ENCODE results near the gene MITF. TPM values are rescaled to one million over a fixed set of nuclear protein-coding genes. Genes with fewer than 3 reads are reported as not detected.

Gene MITF
- total and polyA plus RNA-seq, 4 donors: 0.91 to 2.9 (median 2.3) TPM

DNA sequence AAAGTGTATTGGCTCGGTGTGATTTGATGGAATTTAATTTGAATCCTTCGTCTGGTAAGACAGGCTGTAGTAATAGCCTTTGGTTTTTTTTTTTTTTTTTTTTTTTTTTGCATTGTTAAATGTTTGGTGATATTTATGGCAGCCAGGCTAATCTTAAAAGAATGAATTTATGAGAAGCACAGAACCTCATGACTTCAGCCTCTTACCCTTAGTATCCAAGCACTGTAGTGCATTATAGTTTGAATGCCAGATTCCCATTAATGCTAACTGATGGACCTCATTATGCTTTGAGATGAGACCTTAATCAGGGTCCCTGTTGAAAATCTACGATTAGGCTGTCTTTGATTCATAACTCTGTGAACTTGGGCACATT lies 149.7 kb downstream of the MITF start:
- Histone ChIP-seq H3K4me1 (ENCODE audit: control insufficient read depth in 4 of 4, insufficient read depth in 4 of 4, low read length in 3 of 4) (no peaks in the 10 kb centered on the region), H3K9ac (ENCODE audit: low read depth in 1 of 2, low read length in 2 of 2) (no peak overlapping the region), H3K4me3 (ENCODE audit: low read depth in 1 of 3, low read length in 3 of 3) (no peak overlapping the region), H3K27ac (ENCODE audit: low read depth in 1 of 2, low read length in 2 of 2) (no peak overlapping the region), H3K36me3 (ENCODE audit: control insufficient read depth in 4 of 4, insufficient read depth in 3 of 4, low read depth in 1 of 4, low read length in 3 of 4) (no peaks in the 10 kb centered on the region), H3K27me3 (ENCODE audit: control insufficient read depth in 4 of 4, insufficient read depth in 4 of 4, low read length in 3 of 4) (no peaks in the 10 kb centered on the region), H3K9me3 (ENCODE audit: control insufficient read depth in 4 of 4, low read length in 3 of 4) (no peaks in the 10 kb centered on the region)
- 90% methylated on average over 3 of the region's 3 CpGs for WGBS
- no peak for DNase-seq (ENCODE audit: low spot score)
- TF ChIP-seq RAD21 (IDR thresholded peaks at IDR 0.05) (no peak), ATF3 (IDR thresholded peaks at IDR 0.05) (no peak), SP1 (IDR thresholded peaks at IDR 0.05) (no peak), EGR1 (IDR thresholded peaks at IDR 0.05; ENCODE audit: low read depth in 2 of 2) (no peak), FOXA1 (IDR thresholded peaks at IDR 0.05) (no peak), NR2F2 (IDR thresholded peaks at IDR 0.05) (no peak), TAF1 (conservative IDR thresholded peaks at IDR 0.05) (no peak), YY1 (IDR thresholded peaks at IDR 0.05) (no peak), HNF4A (conservative IDR thresholded peaks at IDR 0.05) (no peak), GABPA (IDR thresholded peaks at IDR 0.05 in 1 of 2, conservative IDR thresholded peaks at IDR 0.05 in 1 of 2) (no peak), REST (IDR thresholded peaks at IDR 0.05) (no peak), JUND (IDR thresholded peaks at IDR 0.05) (no peak)
- TF ChIP-seq, protein P1, sequence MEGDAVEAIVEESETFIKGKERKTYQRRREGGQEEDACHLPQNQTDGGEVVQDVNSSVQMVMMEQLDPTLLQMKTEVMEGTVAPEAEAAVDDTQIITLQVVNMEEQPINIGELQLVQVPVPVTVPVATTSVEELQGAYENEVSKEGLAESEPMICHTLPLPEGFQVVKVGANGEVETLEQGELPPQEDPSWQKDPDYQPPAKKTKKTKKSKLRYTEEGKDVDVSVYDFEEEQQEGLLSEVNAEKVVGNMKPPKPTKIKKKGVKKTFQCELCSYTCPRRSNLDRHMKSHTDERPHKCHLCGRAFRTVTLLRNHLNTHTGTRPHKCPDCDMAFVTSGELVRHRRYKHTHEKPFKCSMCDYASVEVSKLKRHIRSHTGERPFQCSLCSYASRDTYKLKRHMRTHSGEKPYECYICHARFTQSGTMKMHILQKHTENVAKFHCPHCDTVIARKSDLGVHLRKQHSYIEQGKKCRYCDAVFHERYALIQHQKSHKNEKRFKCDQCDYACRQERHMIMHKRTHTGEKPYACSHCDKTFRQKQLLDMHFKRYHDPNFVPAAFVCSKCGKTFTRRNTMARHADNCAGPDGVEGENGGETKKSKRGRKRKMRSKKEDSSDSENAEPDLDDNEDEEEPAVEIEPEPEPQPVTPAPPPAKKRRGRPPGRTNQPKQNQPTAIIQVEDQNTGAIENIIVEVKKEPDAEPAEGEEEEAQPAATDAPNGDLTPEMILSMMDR (IDR thresholded peaks at IDR 0.05; ENCODE audit: low read depth, low read length, missing input control): no peak

DNA sequence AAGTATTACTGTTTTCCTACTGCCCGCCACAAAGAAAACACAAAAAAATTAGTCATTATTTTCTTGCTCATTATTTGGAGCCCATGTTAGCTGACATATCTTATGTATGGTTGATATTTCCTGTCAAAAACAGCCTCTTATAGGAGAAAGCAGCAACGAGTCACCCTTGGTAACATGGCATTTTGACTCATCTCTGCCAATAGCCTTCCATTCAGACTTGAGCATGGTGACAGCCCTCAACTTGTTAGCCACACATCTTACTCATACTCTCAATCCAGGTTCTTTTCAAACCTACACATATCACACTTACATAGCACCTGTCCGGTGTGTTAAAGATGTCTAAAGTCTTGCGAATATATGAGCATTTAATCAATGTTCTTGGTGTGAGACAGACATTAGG lies 150.8 kb downstream of the MITF start:
- WGBS: 92% methylated on average over 4 of the region's 4 CpGs
- no peaks in the 10 kb centered on the region for H3K9me3 ChIP-seq (ENCODE audit: control insufficient read depth in 4 of 4, low read length in 3 of 4)
- DNase-seq (ENCODE audit: low spot score): no peak
- H3K4me3 ChIP-seq (ENCODE audit: low read depth in 1 of 3, low read length in 3 of 3): no peak overlapping the region
- no peaks in the 10 kb centered on the region for H3K27me3 ChIP-seq (ENCODE audit: control insufficient read depth in 4 of 4, insufficient read depth in 4 of 4, low read length in 3 of 4)
- H3K9ac ChIP-seq (ENCODE audit: low read depth in 1 of 2, low read length in 2 of 2): no peak overlapping the region
- H3K4me1 ChIP-seq (ENCODE audit: control insufficient read depth in 4 of 4, insufficient read depth in 4 of 4, low read length in 3 of 4): no peaks in the 10 kb centered on the region
- no peak for TF ChIP-seq RXRA (IDR thresholded peaks at IDR 0.05)
- no peak for TF ChIP-seq EGR1 (IDR thresholded peaks at IDR 0.05; ENCODE audit: low read depth in 2 of 2)
- no peak for TF ChIP-seq RAD21 (IDR thresholded peaks at IDR 0.05)
- TF ChIP-seq ATF3 (IDR thresholded peaks at IDR 0.05): no peak
- no peak for TF ChIP-seq SP1 (IDR thresholded peaks at IDR 0.05)
- TF ChIP-seq FOXA1 (IDR thresholded peaks at IDR 0.05): no peak
- no peak for TF ChIP-seq NR2F2 (IDR thresholded peaks at IDR 0.05)
- TF ChIP-seq ZBTB33 (IDR thresholded peaks at IDR 0.05): no peak
- no peaks in the 10 kb centered on the region for H3K36me3 ChIP-seq (ENCODE audit: control insufficient read depth in 4 of 4, insufficient read depth in 3 of 4, low read depth in 1 of 4, low read length in 3 of 4)
- no peak overlapping the region for H3K27ac ChIP-seq (ENCODE audit: low read depth in 1 of 2, low read length in 2 of 2)
